GM21717 (cell line): ENCODE measurements around the gene KLHDC7B.

Source experiments
- ATAC-seq: cut with Tn5 transposase; IDR thresholded peaks from one replicate; pipeline ENCODE4 v1.9.1; 2021; ENCODE audit warnings: mild to moderate bottlenecking, moderate library complexity; ENCODE audit not compliant: unreplicated experiment

Gene KLHDC7B

DNA sequence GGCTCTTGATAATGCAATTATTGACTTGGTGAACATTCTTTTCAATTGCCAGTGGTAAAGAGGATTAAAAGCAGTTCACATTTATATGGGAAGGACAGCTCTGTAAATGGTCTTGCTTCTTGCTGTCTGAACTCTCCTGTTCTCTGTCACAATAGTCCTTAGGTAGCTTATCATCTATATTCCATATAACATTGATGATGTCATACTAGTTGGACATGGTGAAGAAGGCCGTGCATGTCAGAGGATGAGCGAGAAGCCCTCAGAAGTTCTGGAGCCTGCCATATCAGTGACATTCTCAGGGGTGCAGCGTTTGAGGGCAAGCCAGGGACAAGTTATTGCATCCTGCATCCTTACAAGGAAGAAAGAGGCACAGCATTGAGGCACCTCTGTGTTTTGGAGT, 39.5 kb downstream of the KLHDC7B start:
- ATAC-seq = no peak

DNA sequence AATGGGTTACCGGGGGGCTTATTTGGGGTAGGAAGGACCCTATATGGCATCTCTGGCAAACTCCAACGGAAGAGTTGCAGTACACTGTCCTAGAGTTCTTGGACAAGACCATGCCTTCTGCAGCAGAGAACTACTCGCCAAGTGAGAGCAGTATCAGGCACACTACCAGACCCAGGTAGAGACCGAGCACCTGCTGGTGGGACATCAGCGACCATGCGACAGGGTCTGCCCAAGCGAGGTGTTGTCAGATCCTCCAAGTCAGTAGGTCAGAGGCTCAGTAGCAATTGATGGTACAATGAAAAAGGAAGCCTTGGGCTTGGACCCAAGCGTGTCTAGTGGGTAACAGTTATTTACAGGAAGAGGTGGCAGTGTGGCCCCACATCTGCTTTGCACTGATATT, 40.1 kb downstream of the KLHDC7B start:
- ATAC-seq = no peak

DNA sequence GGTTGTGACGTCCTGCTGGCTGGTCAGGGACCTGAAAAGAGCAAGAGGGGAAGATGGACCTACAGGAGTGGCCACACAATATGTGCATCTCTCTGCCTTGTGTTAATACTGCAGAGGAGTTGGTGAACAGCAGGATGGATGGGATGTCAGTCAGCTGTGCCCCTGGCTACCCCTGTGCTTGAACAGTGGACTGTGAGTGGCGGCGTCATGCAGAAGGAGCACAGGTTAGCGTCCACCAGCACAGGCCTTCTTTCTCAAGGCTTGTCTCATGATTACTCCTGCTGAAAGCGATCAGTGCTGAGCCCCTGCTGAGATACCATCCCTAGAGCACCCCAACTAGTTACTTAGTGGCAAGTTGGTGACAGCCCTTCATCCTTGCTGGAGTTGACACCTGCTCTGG, 40.7 kb downstream of the KLHDC7B start:
- ATAC-seq = no peak

DNA sequence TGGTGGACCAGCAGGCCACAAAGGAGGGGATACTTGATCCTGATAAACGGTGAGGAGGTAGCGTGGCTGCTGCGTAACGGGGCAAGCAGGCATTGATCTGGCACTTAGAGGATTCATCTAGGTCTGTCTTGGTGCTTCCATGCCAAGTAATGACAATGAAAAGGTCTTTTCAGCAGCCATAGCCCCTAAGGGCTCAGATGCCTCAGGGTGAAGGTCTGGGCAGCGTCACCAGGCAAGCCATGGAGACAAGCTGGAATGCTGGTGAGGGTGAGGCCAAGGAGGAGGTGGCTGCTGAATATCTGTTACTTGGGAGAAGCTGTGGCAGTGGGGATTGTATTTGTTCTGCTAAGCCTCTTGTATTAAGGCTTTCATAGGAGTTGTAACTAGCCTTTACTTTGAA, 41.7 kb downstream of the KLHDC7B start:
- no peak for ATAC-seq

DNA sequence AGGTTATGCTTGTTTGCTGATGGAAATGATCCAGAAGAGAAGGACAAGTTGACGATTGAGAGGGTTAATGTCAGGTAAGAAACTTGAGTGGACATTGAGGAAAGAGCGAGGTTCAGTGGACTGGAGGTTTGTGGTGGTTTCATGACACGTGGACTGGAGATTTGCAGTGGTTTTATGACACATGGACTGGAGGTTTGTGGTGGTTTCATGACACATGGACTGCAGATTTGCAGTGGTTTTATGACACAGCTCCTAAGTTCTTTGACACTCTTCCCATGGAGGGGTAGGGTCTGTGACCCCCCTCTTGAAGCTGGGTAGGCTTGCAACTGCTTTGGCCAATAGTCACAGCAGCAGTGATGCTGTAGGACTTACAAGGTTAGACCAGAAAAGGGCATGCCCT, 49.5 kb downstream of the KLHDC7B start:
- ATAC-seq = no peak

DNA sequence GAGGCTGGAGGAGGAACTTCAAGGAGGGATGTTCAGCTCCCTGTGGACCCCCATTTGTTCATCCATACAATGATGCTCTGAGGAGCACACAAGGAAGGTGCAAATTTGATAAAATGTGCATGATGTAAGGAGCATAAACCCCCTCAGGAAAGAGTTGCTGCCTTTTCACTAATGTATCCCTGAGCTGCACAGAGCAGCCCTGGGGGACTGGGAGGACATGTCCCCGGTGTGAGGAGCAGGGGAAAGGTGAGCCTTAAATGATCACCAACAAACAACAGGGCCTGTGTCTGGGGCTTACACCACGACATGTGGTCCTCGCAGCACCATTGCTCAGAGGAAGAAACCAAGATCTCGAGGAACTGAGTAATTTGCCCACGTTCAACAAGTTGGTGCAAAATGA, 51.4 kb downstream of the KLHDC7B start:
- ATAC-seq = no peak

DNA sequence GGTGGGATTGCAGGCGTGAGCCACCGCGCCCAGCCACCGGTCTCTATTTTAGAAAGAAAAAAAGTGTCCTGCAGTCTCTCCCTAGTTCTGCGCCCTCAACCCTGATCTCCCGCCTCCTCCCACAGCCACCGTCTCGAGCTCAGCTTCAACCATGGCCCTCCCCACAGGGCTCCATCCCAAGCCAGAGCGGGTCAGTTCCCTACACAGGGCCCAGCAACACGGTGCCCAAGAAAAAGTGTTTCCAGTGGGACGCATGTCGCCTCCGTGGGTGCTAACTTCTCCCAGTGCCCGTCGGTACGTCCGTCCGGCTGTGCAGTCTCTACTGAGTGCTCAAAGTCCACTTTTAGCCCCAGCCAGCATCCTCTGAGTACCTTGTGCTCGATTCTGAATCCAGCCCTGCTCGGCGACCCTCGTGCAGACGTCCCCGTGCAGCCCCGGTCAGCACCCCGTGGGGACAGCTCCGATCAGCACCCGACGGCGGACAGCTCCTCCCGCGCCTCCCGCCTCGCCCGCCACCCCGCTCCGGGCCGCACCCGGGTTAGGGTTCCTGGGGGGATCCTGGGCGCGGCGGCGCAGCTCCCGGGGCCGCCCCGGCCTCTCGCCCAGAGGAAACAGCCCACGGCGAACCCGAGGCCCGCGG, 54.2 kb downstream of the KLHDC7B start:
- no peak for ATAC-seq

DNA sequence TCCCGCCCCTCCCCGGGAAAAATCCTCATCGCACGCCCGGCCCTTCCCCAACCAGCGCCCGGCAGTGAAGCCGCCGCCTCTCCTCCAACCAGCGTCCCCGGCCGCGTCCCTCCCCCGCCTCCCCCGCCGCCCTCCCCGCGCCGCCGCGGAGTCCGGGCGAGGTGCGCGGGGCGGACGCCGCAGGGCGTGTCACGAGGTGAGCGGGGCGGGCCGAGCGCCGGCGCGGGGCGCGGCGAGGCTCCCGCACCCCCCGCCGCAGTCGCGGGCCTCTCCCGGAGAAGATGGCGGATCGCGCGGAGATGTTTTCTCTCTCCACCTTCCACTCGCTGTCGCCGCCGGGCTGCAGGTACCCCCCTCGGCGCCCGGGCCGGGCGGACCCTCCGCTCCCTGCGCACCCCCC, 54.8 kb downstream of the KLHDC7B start, which contains the start of gene MAPK8IP2:
MAPK8IP2 (plus strand) TSS at position 256 of the 400 bp plus-strand sequence; CDS start at position 282, 26 bp downstream.
- ATAC-seq = no peak
